ENCODE measurements around the gene KLHL26. TPM values are rescaled to one million over a fixed set of nuclear protein-coding genes. Genes with fewer than 3 reads are reported as not detected.

Gene KLHL26
- total and polyA plus RNA-seq, 2 of the 13 experiments (the other 11 are each of a cell fraction or from before 2014, with no cell fraction given): 1.5 to 1.7 TPM

GRCh38 chr19:18617562-18617961, 19.3 kb upstream of the KLHL26 start:
- in situ Hi-C loops (cut with HindIII; ENCODE audit: extremely low pct_ligation_motif_present, low pct_unique_long_range_greater_than_20kb): no loop called here
- peaks cover 10% of the 10 kb centered on the region; the same call in 1 of the 2 replicates for H3K4me1 ChIP-seq (ENCODE audit: insufficient read depth, low read length)
- POLR2A ChIA-PET: no interaction called here
- CTCF ChIA-PET (ENCODE audit: low intra/inter-chr PET ratio, low total read pairs): no interaction called here
- intact Hi-C loops (cut with micrococcal nuclease; ENCODE audit: unreplicated experiment): no loop called here
- BruUV-seq (replicated peaks): no TSS peak
- H3K27me3 ChIP-seq (ENCODE audit: control insufficient read depth in 1 of 2, insufficient read depth in 2 of 2, low read length in 2 of 2): peaks cover 0 to under 1% of the 10 kb centered on the region in 2 experiments; a peak in 1 of 5 replicates
- H3K4me2 ChIP-seq (ENCODE audit: low read depth, low read length): no peak overlapping the region
- no peak overlapping the region for H2AFZ ChIP-seq (ENCODE audit: low read length)
- FAIRE-seq (no peak), DNase-seq (ENCODE audit: low spot score) (no peak), ATAC-seq (no peak)
- no peaks in the 10 kb centered on the region for H4K20me1 ChIP-seq (ENCODE audit: insufficient read depth, low read length)
- no peaks in the 10 kb centered on the region for H3K9me3 ChIP-seq (ENCODE audit: low read length)
- H3K36me3 ChIP-seq (replicated peaks in 1 of 2; ENCODE audit: control insufficient read depth in 1 of 2, insufficient read depth in 2 of 2, low read length in 2 of 2): no peaks in the 10 kb centered on the region
- no peak overlapping the region for H3K4me3 ChIP-seq (replicated peaks in 1 of 3; ENCODE audit: insufficient read depth in 1 of 3, low read depth in 2 of 3, low read length in 3 of 3)
- H3K27ac ChIP-seq (ENCODE audit: extremely low read length, insufficient read depth, low read length): no peak overlapping the region
- no peaks in the 10 kb centered on the region for H3K79me2 ChIP-seq (ENCODE audit: insufficient read depth, low read length)
- H3K9ac ChIP-seq (ENCODE audit: insufficient read depth, low read depth, low read length): no peak overlapping the region
- TF ChIP-seq ZBTB40 (IDR thresholded peaks at IDR 0.05) (no peak), ZBTB40 (CRISPR knock-in tag; IDR thresholded peaks at IDR 0.05) (no peak), HMG20B (CRISPR knock-in tag; conservative IDR thresholded peaks at IDR 0.05) (no peak), TAF15 (IDR thresholded peaks at IDR 0.05; ENCODE audit: low read depth, low read length, poor library complexity, severe bottlenecking) (no peak), ZNF644 (CRISPR knock-in tag; IDR thresholded peaks at IDR 0.05; ENCODE audit: low read depth) (no peak), ZNF263 (CRISPR knock-in tag; IDR thresholded peaks at IDR 0.05) (no peak), SP2 (CRISPR knock-in tag; IDR thresholded peaks at IDR 0.05) (no peak)
- TF ChIP-seq, protein P1, sequence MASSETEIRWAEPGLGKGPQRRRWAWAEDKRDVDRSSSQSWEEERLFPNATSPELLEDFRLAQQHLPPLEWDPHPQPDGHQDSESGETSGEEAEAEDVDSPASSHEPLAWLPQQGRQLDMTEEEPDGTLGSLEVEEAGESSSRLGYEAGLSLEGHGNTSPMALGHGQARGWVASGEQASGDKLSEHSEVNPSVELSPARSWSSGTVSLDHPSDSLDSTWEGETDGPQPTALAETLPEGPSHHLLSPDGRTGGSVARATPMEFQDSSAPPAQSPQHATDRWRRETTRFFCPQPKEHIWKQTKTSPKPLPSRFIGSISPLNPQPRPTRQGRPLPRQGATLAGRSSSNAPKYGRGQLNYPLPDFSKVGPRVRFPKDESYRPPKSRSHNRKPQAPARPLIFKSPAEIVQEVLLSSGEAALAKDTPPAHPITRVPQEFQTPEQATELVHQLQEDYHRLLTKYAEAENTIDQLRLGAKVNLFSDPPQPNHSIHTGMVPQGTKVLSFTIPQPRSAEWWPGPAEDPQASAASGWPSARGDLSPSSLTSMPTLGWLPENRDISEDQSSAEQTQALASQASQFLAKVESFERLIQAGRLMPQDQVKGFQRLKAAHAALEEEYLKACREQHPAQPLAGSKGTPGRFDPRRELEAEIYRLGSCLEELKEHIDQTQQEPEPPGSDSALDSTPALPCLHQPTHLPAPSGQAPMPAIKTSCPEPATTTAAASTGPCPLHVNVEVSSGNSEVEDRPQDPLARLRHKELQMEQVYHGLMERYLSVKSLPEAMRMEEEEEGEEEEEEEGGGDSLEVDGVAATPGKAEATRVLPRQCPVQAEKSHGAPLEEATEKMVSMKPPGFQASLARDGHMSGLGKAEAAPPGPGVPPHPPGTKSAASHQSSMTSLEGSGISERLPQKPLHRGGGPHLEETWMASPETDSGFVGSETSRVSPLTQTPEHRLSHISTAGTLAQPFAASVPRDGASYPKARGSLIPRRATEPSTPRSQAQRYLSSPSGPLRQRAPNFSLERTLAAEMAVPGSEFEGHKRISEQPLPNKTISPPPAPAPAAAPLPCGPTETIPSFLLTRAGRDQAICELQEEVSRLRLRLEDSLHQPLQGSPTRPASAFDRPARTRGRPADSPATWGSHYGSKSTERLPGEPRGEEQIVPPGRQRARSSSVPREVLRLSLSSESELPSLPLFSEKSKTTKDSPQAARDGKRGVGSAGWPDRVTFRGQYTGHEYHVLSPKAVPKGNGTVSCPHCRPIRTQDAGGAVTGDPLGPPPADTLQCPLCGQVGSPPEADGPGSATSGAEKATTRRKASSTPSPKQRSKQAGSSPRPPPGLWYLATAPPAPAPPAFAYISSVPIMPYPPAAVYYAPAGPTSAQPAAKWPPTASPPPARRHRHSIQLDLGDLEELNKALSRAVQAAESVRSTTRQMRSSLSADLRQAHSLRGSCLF (CRISPR knock-in tag; IDR thresholded peaks at IDR 0.05; ENCODE audit: borderline replicate concordance): no peak
- TF ChIP-seq, protein P2, sequence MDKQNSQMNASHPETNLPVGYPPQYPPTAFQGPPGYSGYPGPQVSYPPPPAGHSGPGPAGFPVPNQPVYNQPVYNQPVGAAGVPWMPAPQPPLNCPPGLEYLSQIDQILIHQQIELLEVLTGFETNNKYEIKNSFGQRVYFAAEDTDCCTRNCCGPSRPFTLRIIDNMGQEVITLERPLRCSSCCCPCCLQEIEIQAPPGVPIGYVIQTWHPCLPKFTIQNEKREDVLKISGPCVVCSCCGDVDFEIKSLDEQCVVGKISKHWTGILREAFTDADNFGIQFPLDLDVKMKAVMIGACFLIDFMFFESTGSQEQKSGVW (CRISPR knock-in tag; IDR thresholded peaks at IDR 0.05; ENCODE audit: borderline replicate concordance): no peak
